GM23338 (cell line): ENCODE measurements around the gene KBTBD4. TPM values are rescaled to one million over a fixed set of nuclear protein-coding genes. Genes with fewer than 3 reads are reported as not detected.
"Not testable (repeated sequence)": the region's sequence is repeated elsewhere in the genome, so short reads cannot be mapped to it uniquely, and the experiment has no call there.

Experiments used
- ATAC-seq: fragments of 200-7000 bp; cut with Tn5 transposase; 3 replicates; pipeline ENCODE4 v1.9.1; 2020
- DNase-seq: peaks from one replicate; pipeline ENCODE4 v3.0.0-alpha.2; 2015; ENCODE audit warnings: low spot score
- H2AFZ ChIP-seq: fragments of 200-600 bp; sonication (generic); 2 replicates; pipeline ENCODE4 v1.8.0; 2016; ENCODE audit warnings: antibody characterized with exemption, mild to moderate bottlenecking, moderate library complexity
- H3F3A ChIP-seq: fragments of 200-600 bp; sonication (generic); replicated peaks from 2 replicates; pipeline ENCODE4 v1.8.0; 2017; ENCODE audit warnings: antibody characterized with exemption, mixed run types, low read depth
- H3K27ac ChIP-seq: fragments of 200-600 bp; sonication (generic); 2 replicates; pipeline ENCODE4 v1.6.1; 2016; ENCODE audit warnings: low read depth
- H3K27me3 ChIP-seq: fragments of 200-600 bp; sonication (generic); 2 replicates; pipeline ENCODE4 v1.8.0; 2016; ENCODE audit warnings: mild to moderate bottlenecking, mixed run types, moderate library complexity; ENCODE audit not compliant: insufficient read depth
- H3K36me3 ChIP-seq: fragments of 200-600 bp; sonication (generic); 2 replicates; pipeline ENCODE4 v1.8.0; 2016; ENCODE audit warnings: mild to moderate bottlenecking; ENCODE audit not compliant: insufficient read depth
- H3K4me1 ChIP-seq: fragments of 200-600 bp; sonication (generic); 2 replicates; pipeline ENCODE4 v1.8.0; 2016; ENCODE audit warnings: mild to moderate bottlenecking, moderate library complexity; ENCODE audit not compliant: insufficient read depth
- H3K4me2 ChIP-seq: fragments of 200-600 bp; sonication (generic); 2 replicates; pipeline ENCODE4 v1.7.1; 2017; ENCODE audit warnings: mixed run types
- H3K4me3 ChIP-seq: fragments of 200-600 bp; sonication (generic); 2 replicates; pipeline ENCODE4 v1.6.1; 2016; ENCODE audit warnings: mixed run types
- H3K79me2 ChIP-seq: fragments of 200-600 bp; sonication (generic); replicated peaks from 2 replicates; pipeline ENCODE4 v1.8.0; 2017; ENCODE audit warnings: mild to moderate bottlenecking; ENCODE audit not compliant: insufficient read depth
- H3K9me2 ChIP-seq: fragments of 200-600 bp; sonication (generic); 2 replicates; pipeline ENCODE4 v1.8.0; 2017; ENCODE audit not compliant: insufficient read depth
- H4K20me1 ChIP-seq: fragments of 200-600 bp; sonication (generic); replicated peaks from 2 replicates; pipeline ENCODE4 v1.8.0; 2017; ENCODE audit warnings: mild to moderate bottlenecking; ENCODE audit not compliant: insufficient read depth
- H3K27ac Mint-ChIP-seq: 2 replicates; pipeline ENCODE4 v1.8.0; 2020; ENCODE audit warnings: inconsistent platforms, mild to moderate bottlenecking, moderate library complexity, mixed read lengths
- H3K27me3 Mint-ChIP-seq: 3 replicates; pipeline ENCODE4 v1.8.0; 2022; ENCODE audit warnings: low read depth, mild to moderate bottlenecking, moderate library complexity, mixed read lengths, inconsistent platforms; ENCODE audit not compliant: insufficient read depth, poor library complexity
- H3K36me3 Mint-ChIP-seq: 3 replicates; pipeline ENCODE4 v1.8.0; 2021; ENCODE audit warnings: low read depth, mild to moderate bottlenecking, inconsistent platforms, moderate library complexity, mixed read lengths
- H3K4me1 Mint-ChIP-seq: 3 replicates; pipeline ENCODE4 v1.8.0; 2020; ENCODE audit warnings: mild to moderate bottlenecking, inconsistent platforms, mixed read lengths
- H3K4me3 Mint-ChIP-seq: 3 replicates; pipeline ENCODE4 v1.8.0; 2021; ENCODE audit warnings: moderate library complexity, mild to moderate bottlenecking, inconsistent platforms, mixed read lengths
- H3K9me3 Mint-ChIP-seq: 3 replicates; pipeline ENCODE4 v1.8.0; 2020; ENCODE audit warnings: moderate library complexity, mild to moderate bottlenecking, inconsistent platforms, mixed read lengths
- polyA plus RNA-seq: library from polyadenylated mRNA; unstranded; fragments of >200 nt; fragmentation: Nextera tagmentation; extraction: Ambion mirVana; gene quantifications from 2 replicates; pipeline ENCODE4 v1.2.1, GENCODE V29; 2016
- total RNA-seq: library from RNA; depleted of rRNA; stranded (reverse); fragments of >200 nt; shearing (Covaris generic); gene quantifications from 2 replicates; pipeline ENCODE4 v1.2.3, GENCODE V29; 2014
- TF ChIP-seq, protein P1 (sequence below): fragments of 250-450 bp; sonication (Bioruptor Pico); IDR thresholded peaks from 2 replicates; pipeline ENCODE4 v1.5.0; 2020; ENCODE audit warnings: mild to moderate bottlenecking, moderate library complexity

The KBTBD4 gene
- total and polyA plus RNA-seq, 2 experiments from 2014 or later: 5.8 to 16.6 TPM

DNA sequence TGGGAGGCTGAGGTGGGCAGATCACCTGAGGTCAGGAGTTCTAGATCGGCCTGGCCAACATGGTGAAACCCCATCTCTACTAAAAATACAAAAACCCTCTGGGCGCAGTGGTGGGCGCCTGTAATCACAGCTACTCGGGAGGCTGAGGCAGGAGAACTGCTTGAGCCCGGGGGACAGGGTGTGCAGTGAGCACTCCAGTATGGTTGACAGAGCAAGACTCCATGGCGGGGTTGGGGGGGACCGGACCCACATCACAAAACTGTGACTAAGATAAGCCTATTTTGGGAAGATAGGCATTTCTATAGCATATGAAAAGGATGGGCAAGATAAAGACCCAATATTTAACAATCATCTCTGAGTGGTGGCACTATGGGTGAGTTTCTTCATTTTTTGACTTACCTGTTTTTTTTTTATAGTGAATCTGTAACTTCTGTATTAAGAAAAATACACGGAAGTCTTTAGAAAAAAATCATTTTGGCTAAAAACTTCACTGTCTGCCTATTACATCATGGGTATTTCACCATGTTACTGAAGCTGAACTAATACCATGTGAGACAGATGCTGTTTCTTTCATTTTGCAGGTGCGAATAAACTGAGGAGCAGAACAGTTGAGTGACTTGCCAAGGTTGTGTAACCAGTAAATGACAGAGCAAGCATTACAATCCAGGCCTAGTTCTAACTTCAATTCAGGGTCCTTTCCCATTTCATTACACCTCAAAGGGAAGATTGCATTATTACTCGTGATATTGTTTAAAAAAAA is 28.3 kb downstream of the KBTBD4 start (continued):
- TF ChIP-seq, protein P1, sequence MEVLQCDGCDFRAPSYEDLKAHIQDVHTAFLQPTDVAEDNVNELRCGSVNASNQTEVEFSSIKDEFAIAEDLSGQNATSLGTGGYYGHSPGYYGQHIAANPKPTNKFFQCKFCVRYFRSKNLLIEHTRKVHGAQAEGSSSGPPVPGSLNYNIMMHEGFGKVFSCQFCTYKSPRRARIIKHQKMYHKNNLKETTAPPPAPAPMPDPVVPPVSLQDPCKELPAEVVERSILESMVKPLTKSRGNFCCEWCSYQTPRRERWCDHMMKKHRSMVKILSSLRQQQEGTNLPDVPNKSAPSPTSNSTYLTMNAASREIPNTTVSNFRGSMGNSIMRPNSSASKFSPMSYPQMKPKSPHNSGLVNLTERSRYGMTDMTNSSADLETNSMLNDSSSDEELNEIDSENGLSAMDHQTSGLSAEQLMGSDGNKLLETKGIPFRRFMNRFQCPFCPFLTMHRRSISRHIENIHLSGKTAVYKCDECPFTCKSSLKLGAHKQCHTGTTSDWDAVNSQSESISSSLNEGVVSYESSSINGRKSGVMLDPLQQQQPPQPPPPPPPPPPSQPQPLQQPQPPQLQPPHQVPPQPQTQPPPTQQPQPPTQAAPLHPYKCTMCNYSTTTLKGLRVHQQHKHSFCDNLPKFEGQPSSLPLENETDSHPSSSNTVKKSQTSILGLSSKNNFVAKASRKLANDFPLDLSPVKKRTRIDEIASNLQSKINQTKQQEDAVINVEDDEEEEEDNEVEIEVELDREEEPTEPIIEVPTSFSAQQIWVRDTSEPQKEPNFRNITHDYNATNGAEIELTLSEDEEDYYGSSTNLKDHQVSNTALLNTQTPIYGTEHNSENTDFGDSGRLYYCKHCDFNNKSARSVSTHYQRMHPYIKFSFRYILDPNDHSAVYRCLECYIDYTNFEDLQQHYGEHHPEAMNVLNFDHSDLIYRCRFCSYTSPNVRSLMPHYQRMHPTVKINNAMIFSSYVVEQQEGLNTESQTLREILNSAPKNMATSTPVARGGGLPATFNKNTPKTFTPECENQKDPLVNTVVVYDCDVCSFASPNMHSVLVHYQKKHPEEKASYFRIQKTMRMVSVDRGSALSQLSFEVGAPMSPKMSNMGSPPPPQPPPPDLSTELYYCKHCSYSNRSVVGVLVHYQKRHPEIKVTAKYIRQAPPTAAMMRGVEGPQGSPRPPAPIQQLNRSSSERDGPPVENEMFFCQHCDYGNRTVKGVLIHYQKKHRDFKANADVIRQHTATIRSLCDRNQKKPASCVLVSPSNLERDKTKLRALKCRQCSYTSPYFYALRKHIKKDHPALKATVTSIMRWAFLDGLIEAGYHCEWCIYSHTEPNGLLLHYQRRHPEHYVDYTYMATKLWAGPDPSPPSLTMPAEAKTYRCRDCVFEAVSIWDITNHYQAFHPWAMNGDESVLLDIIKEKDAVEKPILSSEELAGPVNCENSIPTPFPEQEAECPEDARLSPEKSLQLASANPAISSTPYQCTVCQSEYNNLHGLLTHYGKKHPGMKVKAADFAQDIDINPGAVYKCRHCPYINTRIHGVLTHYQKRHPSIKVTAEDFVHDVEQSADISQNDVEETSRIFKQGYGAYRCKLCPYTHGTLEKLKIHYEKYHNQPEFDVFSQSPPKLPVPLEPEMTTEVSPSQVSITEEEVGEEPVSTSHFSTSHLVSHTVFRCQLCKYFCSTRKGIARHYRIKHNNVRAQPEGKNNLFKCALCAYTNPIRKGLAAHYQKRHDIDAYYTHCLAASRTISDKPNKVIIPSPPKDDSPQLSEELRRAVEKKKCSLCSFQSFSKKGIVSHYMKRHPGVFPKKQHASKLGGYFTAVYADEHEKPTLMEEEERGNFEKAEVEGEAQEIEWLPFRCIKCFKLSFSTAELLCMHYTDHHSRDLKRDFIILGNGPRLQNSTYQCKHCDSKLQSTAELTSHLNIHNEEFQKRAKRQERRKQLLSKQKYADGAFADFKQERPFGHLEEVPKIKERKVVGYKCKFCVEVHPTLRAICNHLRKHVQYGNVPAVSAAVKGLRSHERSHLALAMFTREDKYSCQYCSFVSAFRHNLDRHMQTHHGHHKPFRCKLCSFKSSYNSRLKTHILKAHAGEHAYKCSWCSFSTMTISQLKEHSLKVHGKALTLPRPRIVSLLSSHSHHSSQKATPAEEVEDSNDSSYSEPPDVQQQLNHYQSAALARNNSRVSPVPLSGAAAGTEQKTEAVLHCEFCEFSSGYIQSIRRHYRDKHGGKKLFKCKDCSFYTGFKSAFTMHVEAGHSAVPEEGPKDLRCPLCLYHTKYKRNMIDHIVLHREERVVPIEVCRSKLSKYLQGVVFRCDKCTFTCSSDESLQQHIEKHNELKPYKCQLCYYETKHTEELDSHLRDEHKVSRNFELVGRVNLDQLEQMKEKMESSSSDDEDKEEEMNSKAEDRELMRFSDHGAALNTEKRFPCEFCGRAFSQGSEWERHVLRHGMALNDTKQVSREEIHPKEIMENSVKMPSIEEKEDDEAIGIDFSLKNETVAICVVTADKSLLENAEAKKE (CRISPR knock-in tag): no peak

DNA sequence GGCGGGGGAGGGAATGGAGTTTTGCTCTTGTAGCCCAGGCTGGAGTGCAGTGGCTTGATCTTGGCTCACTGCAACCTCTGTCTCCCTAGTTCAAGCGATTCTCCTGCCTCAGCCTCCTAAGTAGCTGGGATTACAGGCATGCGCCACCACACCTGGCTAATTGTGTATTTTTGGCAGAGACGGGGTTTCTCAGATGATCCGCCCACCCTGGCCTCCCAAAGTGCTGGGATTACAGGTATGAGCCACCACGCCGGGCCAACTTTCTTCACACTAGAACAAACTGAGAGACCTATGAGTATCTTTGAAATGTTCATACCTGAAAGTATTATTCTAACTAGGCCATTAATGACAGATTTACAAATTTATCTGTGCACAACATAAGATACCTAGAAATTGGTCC is 32.5 kb downstream of the KBTBD4 start:
- H3K9me3 Mint-ChIP-seq, H3K4me3 Mint-ChIP-seq, H3K27me3 ChIP-seq, H3K9me2 ChIP-seq, H3F3A ChIP-seq, H3K4me2 ChIP-seq, H3K36me3 ChIP-seq, H3K27me3 Mint-ChIP-seq, ATAC-seq, H3K4me3 ChIP-seq, H3K27ac Mint-ChIP-seq, DNase-seq, H2AFZ ChIP-seq: not testable (repeated sequence)
- H4K20me1 ChIP-seq: peaks cover 91% of the 10 kb centered on the region
- peaks cover 26% of the 10 kb centered on the region for H3K4me1 ChIP-seq
- H3K79me2 ChIP-seq: peaks cover 100% of the 10 kb centered on the region
- Mint-ChIP-seq H3K4me1 (peaks cover 19% of the 10 kb centered on the region), H3K36me3 (peaks cover 25% of the 10 kb centered on the region)
- H3K27ac ChIP-seq: 0 out of 2 replicates have a peak overlapping the region, but pooled peaks have one; percentile 43

DNA sequence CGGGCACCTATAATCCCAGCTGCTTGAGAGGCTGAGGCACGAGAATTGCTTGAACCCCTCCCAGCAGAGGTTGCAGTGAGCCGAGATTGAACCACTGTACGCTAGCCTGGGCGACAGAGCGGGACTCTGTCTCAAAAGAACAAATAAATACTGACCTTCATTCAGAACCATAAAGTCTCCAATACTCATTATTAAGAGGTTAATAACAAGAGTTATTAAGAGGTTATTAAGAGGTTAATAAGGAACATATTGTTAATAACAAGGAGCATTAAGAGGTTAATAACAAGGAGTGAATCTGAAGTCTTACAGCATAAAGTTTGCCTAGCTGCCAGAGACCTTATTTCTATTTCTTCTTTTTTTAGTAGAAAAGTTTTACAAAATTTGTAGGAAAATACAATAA is 33.5 kb downstream of the KBTBD4 start:
- no peaks in the 10 kb centered on the region for H3K9me2 ChIP-seq
- Mint-ChIP-seq H3K9me3 (no peaks in the 10 kb centered on the region; the same call in 2 of the 3 replicates), H3K4me3 (no peak overlapping the region), H3K36me3 (peaks cover 23% of the 10 kb centered on the region), H3K4me1 (peaks cover 20% of the 10 kb centered on the region; the same call in 2 of the 3 replicates), H3K27ac (no peak overlapping the region), H3K27me3 (peaks cover 3% of the 10 kb centered on the region)
- no peak for DNase-seq
- 0 out of 2 replicates have a peak overlapping the region, but pooled peaks have one; percentile 41 for H3K27ac ChIP-seq
- H3K79me2 ChIP-seq: peaks cover 100% of the 10 kb centered on the region
- peaks cover 92% of the 10 kb centered on the region for H4K20me1 ChIP-seq
- H3K4me3 ChIP-seq: no peak overlapping the region
- H3F3A ChIP-seq: peaks cover 5% of the 10 kb centered on the region; the same call in 1 of the 2 replicates
- H3K36me3 ChIP-seq: no peaks in the 10 kb centered on the region
- H3K4me1 ChIP-seq: peaks cover 27% of the 10 kb centered on the region
- no peak overlapping the region for H2AFZ ChIP-seq
- no peaks in the 10 kb centered on the region for H3K27me3 ChIP-seq
- no peak overlapping the region for H3K4me2 ChIP-seq
- ATAC-seq: no peak
- TF ChIP-seq, protein P1 (CRISPR knock-in tag): no peak
